Measurements from ENCODE around the gene IL13. TPM values are rescaled to one million over a fixed set of nuclear protein-coding genes. Genes with fewer than 3 reads are reported as not detected.
A peak's percentile ranks its signal among the peaks of the same experiment; 100 is the strongest.

IL13 gene
- total and polyA plus RNA-seq, 12 donors = 0.06 to 0.61 (median 0.21) TPM; not detected in 8

DNA sequence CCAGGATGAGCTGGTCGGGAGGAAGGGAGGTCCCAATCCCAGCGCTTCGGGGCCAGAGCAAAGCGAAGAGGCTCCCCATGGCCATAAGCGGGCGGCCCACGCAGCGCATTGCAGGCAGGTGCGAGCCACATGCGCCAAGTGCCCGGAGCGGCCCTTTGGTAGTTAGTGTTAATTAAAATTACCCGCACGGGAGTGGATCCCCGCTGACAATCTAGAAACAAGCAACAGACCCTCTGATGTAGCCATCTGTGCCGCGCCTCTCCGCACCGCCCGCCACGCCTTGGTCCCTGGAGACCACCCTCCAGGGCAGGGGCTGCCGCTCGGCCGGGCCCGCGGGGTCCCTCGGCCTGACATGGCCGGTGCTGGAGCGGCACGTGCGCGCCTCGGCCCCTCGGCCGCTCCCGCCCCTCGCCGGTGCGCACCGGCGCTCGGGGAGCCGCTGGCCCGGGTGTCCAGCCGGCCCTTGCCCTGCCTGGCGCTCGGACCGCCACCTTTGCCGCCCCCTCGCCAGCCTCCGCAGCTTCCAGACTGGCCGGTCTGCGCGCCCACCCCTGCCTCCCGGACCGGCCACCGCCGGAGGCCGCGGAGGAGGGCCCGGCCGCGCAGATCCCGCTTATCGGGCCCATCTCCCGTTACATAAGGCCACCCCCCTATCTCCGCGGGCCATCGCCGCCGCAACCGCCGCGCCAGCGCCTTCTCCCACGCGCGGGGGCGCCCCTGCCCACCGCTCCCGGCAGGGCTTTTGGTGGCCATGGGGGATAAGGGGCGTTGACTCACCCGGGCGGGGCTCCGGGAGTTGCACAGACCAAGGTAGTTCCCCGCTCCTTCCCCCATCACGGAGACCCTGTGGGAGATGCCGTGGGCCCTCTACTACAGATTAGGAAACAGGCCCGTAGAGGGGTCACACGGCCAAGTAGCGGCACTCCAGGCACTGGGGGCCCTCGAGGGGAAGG is 1.9 kb upstream of the IL13 start:
- 9 to 35% (median 14%) methylated on average over 20 to 92 of the region's 92 CpGs for WGBS, 4 donors
- intact Hi-C loops (cut with DNase I) = no loop called here
- Histone ChIP-seq H3K27ac (no peak overlapping the region), H3K4me3 (peak overlapping the region in 2 of 4 donors; percentile 4 to 58), H3K36me3 (replicated peaks in 1 of 2) (no peaks in the 10 kb centered on the region), H3K9me3 (replicated peaks in 1 of 3) (no peaks in the 10 kb centered on the region), H3K27me3 (peaks cover 16% of the 10 kb centered on the region), H3K4me1 (replicated peaks in 1 of 2) (peaks cover 8 to 12% of the 10 kb centered on the region in 2 donors)
- DNase-seq = peak in 4 of 7 donors; percentile 9 to 43 (median 22)
- TF ChIP-seq POLR2A (IDR thresholded peaks at IDR 0.05) (no peak), CTCF (IDR thresholded peaks at IDR 0.05) (no peak)

GRCh38 chr5:132656774-132657355 is 1.1 kb upstream of the IL13 start:
- no peak for TF ChIP-seq POLR2A (IDR thresholded peaks at IDR 0.05)
- no peak for TF ChIP-seq CTCF (IDR thresholded peaks at IDR 0.05)
- peak in 2 of 7 donors; percentile 3 to 6 for DNase-seq
- WGBS, 4 donors = 74 to 77% (median 74%) methylated on average over 11 to 12 of the region's 12 CpGs
- H3K4me1 ChIP-seq (replicated peaks in 1 of 2) = peaks cover 8 to 12% of the 10 kb centered on the region in 2 donors
- intact Hi-C loops (cut with DNase I) = no loop called here
- H3K27me3 ChIP-seq = peaks cover 16% of the 10 kb centered on the region
- no peak overlapping the region for H3K27ac ChIP-seq
- peak overlapping the region in 1 of 4 donors; percentile 58 for H3K4me3 ChIP-seq
- no peaks in the 10 kb centered on the region for H3K9me3 ChIP-seq (replicated peaks in 1 of 3)
- H3K36me3 ChIP-seq (replicated peaks in 1 of 2) = no peaks in the 10 kb centered on the region

GRCh38 chr5:132658381-132659302 is 669 bp downstream of the IL13 start:
- Histone ChIP-seq H3K9me3 (replicated peaks in 1 of 3) (no peaks in the 10 kb centered on the region), H3K36me3 (replicated peaks in 1 of 2) (no peaks in the 10 kb centered on the region), H3K27me3 (peaks cover 16% of the 10 kb centered on the region), H3K27ac (no peak overlapping the region), H3K4me3 (no peak overlapping the region), H3K4me1 (replicated peaks in 1 of 2) (peaks cover 8 to 12% of the 10 kb centered on the region in 2 donors)
- intact Hi-C loops (cut with DNase I) = no loop called here
- 90 to 96% (median 94%) methylated on average over 8 to 9 of the region's 9 CpGs for WGBS, 4 donors
- TF ChIP-seq CTCF (IDR thresholded peaks at IDR 0.05) (no peak), POLR2A (IDR thresholded peaks at IDR 0.05) (no peak)
- peak in 2 of 7 donors; percentile 13 to 41 for DNase-seq
